Right atrium auricular region (tissue), 2 donors: ENCODE measurements around the gene SPPL2B. TPM values are rescaled to one million over a fixed set of nuclear protein-coding genes. Genes with fewer than 3 reads are reported as not detected.
A peak's percentile ranks its signal among the peaks of the same experiment; 100 is the strongest.

Source experiments
- DNase-seq: peaks from one replicate; pipeline ENCODE4 v3.0.0-alpha.2; 2019; ENCODE audit warnings: low spot score
- H3K27ac ChIP-seq, 2 donors: fragments of 200-600 bp; sonication (generic); 1 replicate in 1 of 2; 2 replicates in 1 of 2; pipeline ENCODE4 v1.5.1; 2016 to 2019
- H3K27me3 ChIP-seq, 2 donors: fragments of 200-600 bp; sonication (generic); one replicate each; pipeline versions ENCODE4 v1.5.1 to v1.6.0; 2017 to 2019
- H3K36me3 ChIP-seq: fragments of 200-600 bp; sonication (generic); one replicate; pipeline ENCODE4 v1.5.1; 2016
- H3K4me1 ChIP-seq, 2 donors: fragments of 200-600 bp; sonication (generic); one replicate each; pipeline versions ENCODE4 v1.5.1 to v1.6.0; 2017 to 2019
- H3K4me3 ChIP-seq, 2 donors: fragments of 200-600 bp; sonication (generic); 1 replicate in 1 of 2; 2 replicates in 1 of 2; pipeline ENCODE4 v1.5.1; 2017 to 2019; ENCODE audit warnings: mild to moderate bottlenecking in 1 of 2, moderate library complexity in 1 of 2
- H3K9me3 ChIP-seq, 2 donors: fragments of 200-600 bp; sonication (generic); one replicate each; pipeline ENCODE4 v1.5.1; 2019
- CTCF ChIP-seq, 2 donors: fragments of 200-600 bp; sonication (generic); IDR thresholded peaks; one replicate each; pipeline ENCODE4 v1.5.1; 2019; ENCODE audit warnings: antibody characterized with exemption in 2 of 2
- total RNA-seq, 2 donors: library from RNA; depleted of rRNA; stranded (reverse); fragments of >200 nt; gene quantifications; one replicate each; pipeline ENCODE4 v1.1.0, GENCODE V29; 2016

The SPPL2B gene
- total RNA-seq, 2 donors from 2014 or later: 16.7 to 19.8 TPM

GRCh38 chr19:2296141-2296540, 32.3 kb upstream of the SPPL2B start:
- TF ChIP-seq CTCF (IDR thresholded peaks at IDR 0.05): no peak
- peaks cover 0 to 22% of the 10 kb centered on the region in 2 donors for H3K4me1 ChIP-seq
- no peaks in the 10 kb centered on the region for H3K36me3 ChIP-seq
- no peak overlapping the region for H3K4me3 ChIP-seq
- H3K27ac ChIP-seq: no peak overlapping the region
- H3K9me3 ChIP-seq: no peaks in the 10 kb centered on the region
- peaks cover 0 to 10% of the 10 kb centered on the region in 2 donors for H3K27me3 ChIP-seq
- DNase-seq: no peak

GRCh38 chr19:2300533-2300932, 28.0 kb upstream of the SPPL2B start:
- no peak for TF ChIP-seq CTCF (IDR thresholded peaks at IDR 0.05)
- Histone ChIP-seq H3K27ac (no peak overlapping the region), H3K36me3 (no peaks in the 10 kb centered on the region), H3K27me3 (no peaks in the 10 kb centered on the region), H3K9me3 (no peaks in the 10 kb centered on the region), H3K4me1 (peaks cover 0 to 12% of the 10 kb centered on the region in 2 donors), H3K4me3 (no peak overlapping the region)
- no peak for DNase-seq

GRCh38 chr19:2302319-2303210, 25.9 kb upstream of the SPPL2B start:
- TF ChIP-seq CTCF (IDR thresholded peaks at IDR 0.05): no peak
- H3K27ac ChIP-seq: no peak overlapping the region
- no peaks in the 10 kb centered on the region for H3K9me3 ChIP-seq
- peaks cover 0 to 13% of the 10 kb centered on the region in 2 donors for H3K4me1 ChIP-seq
- H3K36me3 ChIP-seq: no peaks in the 10 kb centered on the region
- DNase-seq: peak; percentile 66
- peaks cover 0 to 4% of the 10 kb centered on the region in 2 donors for H3K27me3 ChIP-seq
- H3K4me3 ChIP-seq: peak overlapping the region in 1 of 2 donors; percentile 14

- H3K9me3 ChIP-seq: no peaks in the 10 kb centered on the region
- no peak overlapping the region for H3K27ac ChIP-seq
- H3K4me1 ChIP-seq: peaks cover 0 to 16% of the 10 kb centered on the region in 2 donors
- no peak for TF ChIP-seq CTCF (IDR thresholded peaks at IDR 0.05)
- H3K4me3 ChIP-seq: no peak overlapping the region
- no peaks in the 10 kb centered on the region for H3K36me3 ChIP-seq
- peaks cover 0 to 6% of the 10 kb centered on the region in 2 donors for H3K27me3 ChIP-seq
- DNase-seq: no peak
Observed at GRCh38 chr19:2303211-2303798, 25.2 kb upstream of the SPPL2B start.

GRCh38 chr19:2305452-2306280, 22.8 kb upstream of the SPPL2B start:
- Histone ChIP-seq H3K4me3 (no peak overlapping the region), H3K4me1 (peaks cover 0 to 16% of the 10 kb centered on the region in 2 donors), H3K27ac (no peak overlapping the region), H3K27me3 (peaks cover 0 to 6% of the 10 kb centered on the region in 2 donors), H3K36me3 (no peaks in the 10 kb centered on the region), H3K9me3 (no peaks in the 10 kb centered on the region)
- no peak for DNase-seq
- TF ChIP-seq CTCF (IDR thresholded peaks at IDR 0.05): no peak
